HepG2 (cell line): Measurements from ENCODE around the gene VAMP2. TPM values are rescaled to one million over a fixed set of nuclear protein-coding genes. Genes with fewer than 3 reads are reported as not detected.

ENCODE experiments used
- CREM ChIP-seq, 2 experiments: sonication (generic) in 1 of 2; formaldehyde crosslinking in 1 of 2; IDR thresholded peaks; 2 replicates each; pipeline versions ENCODE4 v1.4.0 to v1.6.1; 2016 to 2020; ENCODE audit warnings: antibody characterized with exemption in 1 of 2, mild to moderate bottlenecking in 1 of 2, missing genetic modification reagents in 1 of 2
- GATAD2A ChIP-seq: IDR thresholded peaks from 2 replicates; pipeline ENCODE4 v1.6.1; 2016
- GZF1 ChIP-seq: sonication (generic); formaldehyde crosslinking; IDR thresholded peaks from 2 replicates; pipeline ENCODE4 v1.5.1; 2020; ENCODE audit warnings: mild to moderate bottlenecking, missing genetic modification reagents
- HNRNPK ChIP-seq: fragments of 200-400 bp; formaldehyde crosslinking; IDR thresholded peaks from 2 replicates; pipeline ENCODE4 v1.6.1; 2018; ENCODE audit warnings: low read length, low read depth, moderate library complexity, mild to moderate bottlenecking; ENCODE audit not compliant: poor library complexity, severe bottlenecking
- LCORL ChIP-seq, 2 experiments: fragments of 450-650 bp in 1 of 2; sonication (generic) in 1 of 2; formaldehyde crosslinking in 1 of 2; IDR thresholded peaks; 2 replicates each; pipeline versions ENCODE4 v1.5.0 to v1.6.1; 2017 to 2020; ENCODE audit warnings: antibody characterized with exemption in 1 of 2, missing genetic modification reagents in 1 of 2
- MAFG ChIP-seq: sonication (generic); formaldehyde crosslinking; IDR thresholded peaks from 2 replicates; pipeline ENCODE4 v1.5.1; 2020; ENCODE audit warnings: mild to moderate bottlenecking, missing genetic modification reagents
- TCF7L2 ChIP-seq: IDR thresholded peaks from 2 replicates; pipeline ENCODE4 v1.6.1; 2011; ENCODE audit warnings: mild to moderate bottlenecking, low read depth, low read length, moderate library complexity
- ZBTB7A ChIP-seq: sonication (generic); formaldehyde crosslinking; IDR thresholded peaks from 2 replicates; pipeline ENCODE4 v1.8.0; 2022; ENCODE audit warnings: mild to moderate bottlenecking, missing genetic modification reagents
- ZFP62 ChIP-seq: sonication (generic); formaldehyde crosslinking; IDR thresholded peaks from 2 replicates; pipeline ENCODE4 v1.4.0; 2020; ENCODE audit warnings: missing genetic modification reagents
- ZNF17 ChIP-seq: sonication (generic); formaldehyde crosslinking; IDR thresholded peaks from 2 replicates; pipeline ENCODE4 v1.5.0; 2020; ENCODE audit warnings: mild to moderate bottlenecking, missing genetic modification reagents
- ZNF20 ChIP-seq: sonication (generic); formaldehyde crosslinking; IDR thresholded peaks from 2 replicates; pipeline ENCODE4 v1.4.0; 2020; ENCODE audit warnings: mild to moderate bottlenecking, moderate library complexity, missing genetic modification reagents
- ZNF510 ChIP-seq: sonication (generic); formaldehyde crosslinking; IDR thresholded peaks from 2 replicates; pipeline ENCODE4 v1.4.0; 2020; ENCODE audit warnings: low read depth, mild to moderate bottlenecking, missing genetic modification reagents
- ZNF546 ChIP-seq: sonication (generic); formaldehyde crosslinking; conservative IDR thresholded peaks from 2 replicates; pipeline ENCODE4 v1.8.1; 2023; ENCODE audit warnings: mild to moderate bottlenecking, missing genetic modification reagents
- ZNF547 ChIP-seq: sonication (generic); formaldehyde crosslinking; IDR thresholded peaks from 2 replicates; pipeline ENCODE4 v1.5.1; 2020; ENCODE audit warnings: mild to moderate bottlenecking, missing genetic modification reagents
- ZNF562 ChIP-seq: sonication (generic); formaldehyde crosslinking; IDR thresholded peaks from 2 replicates; pipeline ENCODE4 v1.8.0; 2022; ENCODE audit warnings: missing genetic modification reagents, borderline replicate concordance
- ZNF713 ChIP-seq: sonication (generic); formaldehyde crosslinking; IDR thresholded peaks from 2 replicates; pipeline ENCODE4 v1.4.0; 2020; ENCODE audit warnings: mild to moderate bottlenecking, missing genetic modification reagents
- ZNF749 ChIP-seq: sonication (generic); formaldehyde crosslinking; IDR thresholded peaks from 2 replicates; pipeline ENCODE4 v1.8.0; 2022; ENCODE audit warnings: mild to moderate bottlenecking, missing genetic modification reagents, moderate library complexity, borderline replicate concordance
- ZNF891 ChIP-seq: sonication (generic); formaldehyde crosslinking; IDR thresholded peaks from 2 replicates; pipeline ENCODE4 v1.5.0; 2020; ENCODE audit warnings: mild to moderate bottlenecking, missing genetic modification reagents
- polyA plus RNA-seq, 8 experiments: library from polyadenylated mRNA; depleted of rRNA in 3 of 8; stranded (reverse) in 7 of 8; unstranded in 1 of 8; fragments of >200 nt; fragmentation: Illumina TruSeq in 4 of 8; extraction: Trizol in 4 of 8; gene quantifications; 2 replicates each; pipeline versions ENCODE4 v1.2.1 to v1.2.3, GENCODE V29; 2011 to 2016; ENCODE audit warnings: low read depth in 4 of 8, missing spikeins in 1 of 8, mixed read lengths in 1 of 8; ENCODE audit not compliant: insufficient read depth in 1 of 8
- total RNA-seq, 5 experiments: library from RNA; depleted of rRNA; stranded (reverse); fragments of >200 nt; fragmentation: Illumina TruSeq; extraction: Trizol; gene quantifications; 2 replicates each; pipeline ENCODE4 v1.2.3, GENCODE V29; 2016; ENCODE audit warnings: low read depth in 1 of 5
- TF ChIP-seq, protein P1 (sequence below): sonication (generic); formaldehyde crosslinking; IDR thresholded peaks from 2 replicates; pipeline ENCODE4 v1.4.0; 2020; ENCODE audit warnings: missing genetic modification reagents
- TF ChIP-seq, protein P2 (sequence below): sonication (generic); formaldehyde crosslinking; IDR thresholded peaks from 2 replicates; pipeline ENCODE4 v1.4.0; 2020; ENCODE audit warnings: mild to moderate bottlenecking, missing genetic modification reagents
- TF ChIP-seq, protein P3 (sequence below): sonication (generic); formaldehyde crosslinking; IDR thresholded peaks from 2 replicates; pipeline ENCODE4 v1.4.0; 2020; ENCODE audit warnings: missing genetic modification reagents
- TF ChIP-seq, protein P4 (sequence below): sonication (generic); formaldehyde crosslinking; IDR thresholded peaks from 2 replicates; pipeline ENCODE4 v1.4.0; 2020; ENCODE audit warnings: missing genetic modification reagents, low read depth, mild to moderate bottlenecking, borderline replicate concordance
- TF ChIP-seq, protein P5 (sequence below): sonication (generic); formaldehyde crosslinking; IDR thresholded peaks from 2 replicates; pipeline ENCODE4 v1.8.0; 2022; ENCODE audit warnings: mild to moderate bottlenecking, missing genetic modification reagents, borderline replicate concordance

Gene VAMP2
- total and polyA plus RNA-seq, 2 of the 13 experiments (the other 11 are each of a cell fraction or from before 2014, with no cell fraction given) = 3.9 to 17.2 TPM

DNA sequence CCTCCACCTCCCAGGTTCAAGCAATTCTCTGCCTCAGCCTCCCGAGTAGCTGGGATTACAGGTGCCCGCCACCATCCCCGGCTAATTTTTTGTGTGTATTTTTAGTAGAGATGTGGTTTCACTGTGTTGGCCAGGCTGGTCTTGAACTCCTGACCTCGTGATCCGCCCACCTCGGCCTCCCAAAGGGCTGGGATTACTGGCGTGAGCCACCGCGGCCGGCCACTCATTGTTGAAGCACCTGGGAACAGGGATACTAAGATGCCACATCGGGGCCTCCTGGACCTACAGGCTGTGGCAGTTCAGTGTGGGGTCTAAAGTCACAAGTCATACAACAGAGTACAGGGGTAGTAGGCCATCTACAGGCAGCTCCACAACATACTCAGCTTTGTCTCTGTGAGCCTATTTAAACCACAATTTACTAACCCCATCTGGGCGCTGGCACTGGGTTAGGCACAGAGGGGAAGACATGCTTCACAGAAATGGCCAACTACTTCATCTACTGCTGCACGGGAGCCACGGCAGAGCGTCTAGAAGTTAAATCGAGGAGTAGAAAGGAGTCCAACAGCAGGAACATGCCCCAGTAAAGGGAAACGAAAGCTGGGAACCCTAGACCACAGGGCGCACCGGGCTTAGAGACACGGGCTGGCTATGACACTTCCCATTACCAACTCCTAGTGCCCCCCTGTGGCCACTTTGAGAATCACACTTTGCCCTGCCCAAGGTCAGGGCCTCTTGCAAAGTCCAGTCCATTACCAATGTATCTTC lies 4.3 kb downstream of the VAMP2 start (continued):
- TF ChIP-seq ZNF510 (CRISPR knock-in tag) (no peak), ZBTB7A (no peak), LCORL (IDR thresholded peaks at IDR 0.05) (no peak), LCORL (CRISPR knock-in tag; IDR thresholded peaks at IDR 0.05) (no peak), ZNF562 (CRISPR knock-in tag) (no peak), ZNF547 (no peak), CREM (IDR thresholded peaks at IDR 0.05) (no peak), CREM (CRISPR knock-in tag; IDR thresholded peaks at IDR 0.05) (no peak), TCF7L2 (no peak), ZFP62 (CRISPR knock-in tag) (no peak), HNRNPK (no peak), ZNF891 (CRISPR knock-in tag) (no peak), MAFG (CRISPR knock-in tag) (no peak), ZNF17 (no peak), ZNF20 (CRISPR knock-in tag) (no peak), GZF1 (CRISPR knock-in tag) (0 out of 2 replicates have a peak, but pooled peaks have one; percentile 68), ZNF713 (no peak), ZNF749 (CRISPR knock-in tag) (no peak), ZNF546 (no peak), GATAD2A (CRISPR knock-in tag) (peak; percentile 39; the same call in 1 of the 2 replicates)
- TF ChIP-seq, protein P1, sequence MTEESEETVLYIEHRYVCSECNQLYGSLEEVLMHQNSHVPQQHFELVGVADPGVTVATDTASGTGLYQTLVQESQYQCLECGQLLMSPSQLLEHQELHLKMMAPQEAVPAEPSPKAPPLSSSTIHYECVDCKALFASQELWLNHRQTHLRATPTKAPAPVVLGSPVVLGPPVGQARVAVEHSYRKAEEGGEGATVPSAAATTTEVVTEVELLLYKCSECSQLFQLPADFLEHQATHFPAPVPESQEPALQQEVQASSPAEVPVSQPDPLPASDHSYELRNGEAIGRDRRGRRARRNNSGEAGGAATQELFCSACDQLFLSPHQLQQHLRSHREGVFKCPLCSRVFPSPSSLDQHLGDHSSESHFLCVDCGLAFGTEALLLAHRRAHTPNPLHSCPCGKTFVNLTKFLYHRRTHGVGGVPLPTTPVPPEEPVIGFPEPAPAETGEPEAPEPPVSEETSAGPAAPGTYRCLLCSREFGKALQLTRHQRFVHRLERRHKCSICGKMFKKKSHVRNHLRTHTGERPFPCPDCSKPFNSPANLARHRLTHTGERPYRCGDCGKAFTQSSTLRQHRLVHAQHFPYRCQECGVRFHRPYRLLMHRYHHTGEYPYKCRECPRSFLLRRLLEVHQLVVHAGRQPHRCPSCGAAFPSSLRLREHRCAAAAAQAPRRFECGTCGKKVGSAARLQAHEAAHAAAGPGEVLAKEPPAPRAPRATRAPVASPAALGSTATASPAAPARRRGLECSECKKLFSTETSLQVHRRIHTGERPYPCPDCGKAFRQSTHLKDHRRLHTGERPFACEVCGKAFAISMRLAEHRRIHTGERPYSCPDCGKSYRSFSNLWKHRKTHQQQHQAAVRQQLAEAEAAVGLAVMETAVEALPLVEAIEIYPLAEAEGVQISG (CRISPR knock-in tag) = 0 out of 2 replicates have a peak, but pooled peaks have one; percentile 32
- TF ChIP-seq, protein P2, sequence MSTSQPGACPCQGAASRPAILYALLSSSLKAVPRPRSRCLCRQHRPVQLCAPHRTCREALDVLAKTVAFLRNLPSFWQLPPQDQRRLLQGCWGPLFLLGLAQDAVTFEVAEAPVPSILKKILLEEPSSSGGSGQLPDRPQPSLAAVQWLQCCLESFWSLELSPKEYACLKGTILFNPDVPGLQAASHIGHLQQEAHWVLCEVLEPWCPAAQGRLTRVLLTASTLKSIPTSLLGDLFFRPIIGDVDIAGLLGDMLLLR = no peak
- TF ChIP-seq, protein P3, sequence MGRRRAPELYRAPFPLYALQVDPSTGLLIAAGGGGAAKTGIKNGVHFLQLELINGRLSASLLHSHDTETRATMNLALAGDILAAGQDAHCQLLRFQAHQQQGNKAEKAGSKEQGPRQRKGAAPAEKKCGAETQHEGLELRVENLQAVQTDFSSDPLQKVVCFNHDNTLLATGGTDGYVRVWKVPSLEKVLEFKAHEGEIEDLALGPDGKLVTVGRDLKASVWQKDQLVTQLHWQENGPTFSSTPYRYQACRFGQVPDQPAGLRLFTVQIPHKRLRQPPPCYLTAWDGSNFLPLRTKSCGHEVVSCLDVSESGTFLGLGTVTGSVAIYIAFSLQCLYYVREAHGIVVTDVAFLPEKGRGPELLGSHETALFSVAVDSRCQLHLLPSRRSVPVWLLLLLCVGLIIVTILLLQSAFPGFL (CRISPR knock-in tag) = no peak
- TF ChIP-seq, protein P4, sequence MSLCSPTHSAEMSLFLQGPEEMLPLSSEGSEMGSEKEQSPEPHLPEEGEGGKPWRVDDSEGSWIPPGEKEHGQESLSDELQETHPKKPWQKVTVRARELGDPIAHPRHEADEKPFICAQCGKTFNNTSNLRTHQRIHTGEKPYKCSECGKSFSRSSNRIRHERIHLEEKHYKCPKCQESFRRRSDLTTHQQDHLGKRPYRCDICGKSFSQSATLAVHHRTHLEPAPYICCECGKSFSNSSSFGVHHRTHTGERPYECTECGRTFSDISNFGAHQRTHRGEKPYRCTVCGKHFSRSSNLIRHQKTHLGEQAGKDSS (CRISPR knock-in tag) = 0 out of 2 replicates have a peak, but pooled peaks have one; percentile 13
- TF ChIP-seq, protein P5, sequence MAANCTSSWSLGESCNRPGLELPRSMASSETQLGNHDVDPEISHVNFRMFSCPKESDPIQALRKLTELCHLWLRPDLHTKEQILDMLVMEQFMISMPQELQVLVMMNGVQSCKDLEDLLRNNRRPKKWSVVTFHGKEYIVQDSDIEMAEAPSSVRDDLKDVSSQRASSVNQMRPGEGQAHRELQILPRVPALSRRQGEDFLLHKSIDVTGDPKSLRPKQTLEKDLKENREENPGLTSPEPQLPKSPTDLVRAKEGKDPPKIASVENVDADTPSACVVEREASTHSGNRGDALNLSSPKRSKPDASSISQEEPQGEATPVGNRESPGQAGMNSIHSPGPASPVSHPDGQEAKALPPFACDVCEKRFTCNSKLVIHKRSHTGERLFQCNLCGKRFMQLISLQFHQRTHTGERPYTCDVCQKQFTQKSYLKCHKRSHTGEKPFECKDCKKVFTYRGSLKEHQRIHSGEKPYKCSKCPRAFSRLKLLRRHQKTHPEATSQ (CRISPR knock-in tag) = no peak
